NCI-H2227 treated with DMSO at 0.1 percent for 48 hours (cell line): ENCODE measurements around the gene AGRN.
"Not testable (repeated sequence)": the region's sequence is repeated elsewhere in the genome, so short reads cannot be mapped to it uniquely, and the experiment has no call there.

Experiments used
- DNase-seq: peaks from one replicate; lab custom pipeline; 2025; lab: John Stamatoyannopoulos, UW

AGRN gene

DNA sequence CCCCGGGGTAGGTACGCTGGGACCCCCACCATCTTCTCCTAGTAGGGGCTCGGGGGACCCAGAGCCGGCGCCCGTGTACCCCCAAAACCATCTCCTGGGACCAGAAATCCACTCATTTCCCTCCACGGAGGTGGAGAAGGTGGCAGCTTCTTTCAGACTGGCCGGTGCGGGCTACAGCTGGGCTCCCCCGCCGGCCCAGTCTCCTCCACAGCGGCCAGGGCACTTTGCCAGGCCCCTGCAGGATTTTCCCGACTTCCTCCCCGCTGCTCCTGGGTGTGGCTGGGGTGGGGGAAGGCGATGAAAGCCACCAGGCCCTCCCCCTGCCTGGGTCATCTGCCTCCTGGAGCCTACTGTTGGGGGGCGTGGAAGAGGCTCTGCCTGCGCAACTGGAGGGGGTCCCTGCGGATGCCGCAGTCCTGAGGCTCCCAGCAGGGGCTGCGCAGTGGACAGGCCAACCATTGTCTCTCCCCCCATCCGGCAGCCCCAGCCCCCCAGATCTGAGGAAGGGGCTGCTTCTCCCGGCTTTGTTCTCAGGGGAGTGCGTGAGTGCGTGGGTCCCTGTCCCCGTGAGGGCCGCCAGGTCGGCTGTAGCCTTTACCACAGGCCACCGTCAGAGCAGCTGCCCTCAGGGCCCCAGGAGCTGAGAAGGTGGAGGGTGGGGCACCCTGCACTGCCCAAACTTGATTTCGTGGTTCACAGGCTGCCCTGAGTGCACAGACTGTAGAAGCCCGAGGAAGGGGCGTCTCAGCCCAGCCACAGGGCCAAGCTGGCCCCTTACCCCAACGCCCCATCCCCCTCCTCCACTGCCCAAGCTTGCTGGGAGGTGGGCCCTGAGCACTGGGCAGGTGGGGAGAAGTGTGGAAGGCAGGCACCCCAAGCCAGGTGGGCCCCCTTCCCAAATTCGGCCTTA, 1.3 kb downstream of the AGRN start:
- DNase-seq: peak; percentile 32

DNA sequence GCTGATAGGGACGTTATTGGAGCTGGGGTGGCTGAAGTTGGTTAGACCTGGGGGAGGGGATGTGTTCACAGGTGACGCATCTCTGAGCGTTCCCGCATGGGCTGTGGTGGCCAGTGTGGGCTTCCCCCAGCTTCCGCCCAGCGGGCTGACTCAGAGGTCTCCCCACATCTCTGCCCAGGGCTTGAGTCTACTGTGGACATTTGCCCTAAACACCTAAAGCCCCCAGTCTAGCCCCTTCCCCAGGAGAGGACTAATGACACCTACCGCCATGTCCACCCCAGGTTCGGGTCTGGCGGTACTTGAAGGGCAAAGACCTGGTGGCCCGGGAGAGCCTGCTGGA, 2.0 kb downstream of the AGRN start:
- no peak for DNase-seq

DNA sequence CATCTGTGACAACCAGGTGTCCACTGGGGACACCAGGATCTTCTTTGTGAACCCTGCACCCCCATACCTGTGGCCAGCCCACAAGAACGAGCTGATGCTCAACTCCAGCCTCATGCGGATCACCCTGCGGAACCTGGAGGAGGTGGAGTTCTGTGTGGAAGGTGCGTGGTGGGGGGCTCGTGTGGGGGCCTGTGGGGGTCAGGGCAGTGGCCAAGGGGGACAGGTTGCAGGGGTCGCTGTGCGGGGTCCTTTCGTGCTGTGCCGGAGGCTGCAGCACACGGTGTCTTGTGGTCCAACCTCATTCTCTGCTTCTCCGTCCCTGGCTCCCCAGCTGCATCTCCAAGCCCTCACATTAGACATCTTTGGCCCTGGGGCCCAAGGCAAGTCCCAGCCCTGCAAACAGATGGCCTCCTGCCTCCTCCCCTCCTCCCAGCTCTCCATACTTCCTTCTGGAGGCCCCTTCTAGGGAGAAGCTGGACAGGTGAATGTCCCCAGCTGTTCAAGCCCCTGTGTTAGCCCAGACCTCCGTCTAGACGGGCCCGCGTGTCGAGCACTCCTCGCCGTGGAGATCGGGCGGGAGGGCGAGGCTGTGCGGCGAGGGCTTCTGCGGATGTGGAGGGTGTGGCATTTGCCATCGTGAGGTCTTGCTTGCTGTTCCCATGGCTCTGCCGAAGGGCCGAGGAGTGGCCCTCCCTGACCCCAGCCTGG, 2.5 kb downstream of the AGRN start:
- DNase-seq: no peak

DNA sequence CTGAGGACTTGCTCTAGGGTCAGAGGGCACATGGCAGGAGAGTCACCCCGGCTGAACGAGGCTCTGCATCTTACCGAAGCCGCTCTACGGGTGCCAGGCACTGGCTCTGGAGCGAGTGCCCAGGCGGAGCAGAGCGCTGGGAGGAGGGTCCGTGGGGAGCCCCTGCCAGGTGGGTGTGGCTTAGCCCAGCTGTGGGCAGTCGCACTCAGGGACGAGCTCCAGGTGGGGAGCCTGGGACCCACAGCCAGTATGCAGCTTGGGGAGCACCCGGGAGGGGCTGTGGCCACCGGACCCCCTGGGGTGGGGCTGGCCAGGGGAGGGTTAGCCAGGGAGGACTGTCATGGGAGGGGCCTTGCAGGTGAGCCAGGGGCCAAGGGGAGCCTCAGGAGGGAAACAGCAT, 3.8 kb downstream of the AGRN start:
- DNase-seq: no peak

DNA sequence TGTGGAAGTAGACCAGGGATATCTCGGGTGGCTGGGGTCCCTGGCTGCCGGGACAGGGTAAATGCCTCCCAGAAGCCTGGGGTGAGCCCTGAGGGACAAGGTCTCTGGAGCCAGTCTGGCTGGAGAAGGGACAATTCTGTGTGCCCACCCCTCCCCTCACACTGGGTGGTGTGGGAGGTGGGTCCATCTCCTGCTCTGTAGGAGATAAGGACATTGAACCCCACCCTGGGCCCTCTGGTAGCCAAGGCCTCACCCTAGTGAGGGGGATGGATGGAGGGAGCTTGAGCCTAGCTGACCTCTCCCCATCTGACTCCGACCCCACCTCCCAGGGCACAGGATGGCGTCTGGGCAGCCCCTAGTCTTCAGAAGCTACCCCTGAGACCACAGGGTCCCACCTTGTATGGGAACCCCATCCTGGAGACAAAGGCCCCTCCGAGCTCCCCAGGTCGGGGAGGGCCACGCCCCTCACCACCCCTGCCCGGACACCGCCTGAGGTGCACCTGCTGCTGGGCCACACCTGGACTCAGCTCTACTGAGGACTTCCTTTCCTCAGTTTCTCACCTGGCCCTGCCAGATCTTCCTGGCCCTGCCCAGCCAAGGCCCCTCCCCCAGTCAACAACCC, 4.3 kb downstream of the AGRN start:
- no peak for DNase-seq

DNA sequence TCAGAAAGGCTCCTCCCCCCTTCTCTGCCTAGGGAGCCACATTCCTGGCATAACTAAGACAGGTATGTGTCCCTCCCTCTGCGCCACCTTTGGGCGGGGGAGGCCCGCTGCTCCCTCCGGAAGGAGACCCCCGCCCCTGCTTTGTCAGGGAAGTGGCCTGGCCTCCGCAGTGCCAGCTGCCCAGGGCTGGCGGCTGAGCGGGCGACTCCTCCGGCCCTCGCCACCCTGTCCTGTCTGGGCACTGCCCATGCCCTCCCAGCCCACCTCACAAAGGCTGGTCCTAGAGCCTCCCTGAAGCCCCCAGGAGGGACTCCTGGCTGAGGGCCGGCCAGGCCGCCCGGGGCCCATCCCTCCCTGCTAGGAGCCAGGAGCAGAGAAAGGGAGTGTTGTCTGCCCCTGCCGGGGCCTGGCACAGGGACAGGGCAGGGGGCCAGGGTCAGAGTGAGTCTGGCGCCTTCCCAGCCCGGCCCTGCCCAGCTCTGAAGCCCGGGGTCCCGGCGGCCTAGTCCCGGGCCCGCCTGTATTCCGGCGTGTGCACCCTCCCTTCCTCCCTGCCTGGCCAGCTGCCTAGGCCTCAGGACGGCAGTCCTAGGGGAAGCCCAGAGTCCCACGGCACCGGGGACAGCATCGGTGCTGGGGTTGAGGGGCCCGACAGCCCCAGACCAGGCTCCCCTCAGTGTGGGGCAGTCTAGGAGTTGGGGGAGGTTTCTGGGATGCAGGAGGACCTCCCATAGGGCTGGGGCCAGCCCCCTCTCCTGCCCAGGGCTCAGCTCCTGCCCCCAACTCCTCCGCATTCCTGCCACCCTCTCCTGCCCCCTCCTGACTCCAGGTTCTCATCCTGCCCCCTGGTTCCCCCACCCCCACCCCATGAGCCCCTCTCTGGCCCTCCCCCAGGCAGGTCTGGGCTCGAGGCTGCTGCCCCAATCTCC, 5.1 kb downstream of the AGRN start:
- no peak for DNase-seq

DNA sequence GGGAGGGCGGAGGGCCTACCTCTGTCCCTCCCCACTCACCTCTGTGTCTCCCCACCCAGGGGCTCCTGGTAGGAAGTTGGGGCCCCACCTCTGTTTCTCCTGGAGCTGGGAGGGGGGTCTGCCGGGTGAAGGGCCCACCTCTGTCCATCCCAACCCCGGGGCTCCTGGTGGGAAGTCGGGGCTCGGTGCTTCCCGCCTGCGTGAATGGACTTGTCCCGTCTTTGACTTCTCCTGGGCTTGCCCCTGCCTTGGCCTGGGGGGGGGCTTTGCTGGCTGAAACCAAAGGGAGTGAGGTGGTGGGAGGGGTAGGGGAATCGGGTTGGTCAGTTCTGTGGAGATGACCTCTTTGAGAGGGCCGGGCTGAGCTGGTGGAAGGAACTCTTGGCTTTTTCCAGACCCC, 5.8 kb downstream of the AGRN start:
- DNase-seq: no peak

DNA sequence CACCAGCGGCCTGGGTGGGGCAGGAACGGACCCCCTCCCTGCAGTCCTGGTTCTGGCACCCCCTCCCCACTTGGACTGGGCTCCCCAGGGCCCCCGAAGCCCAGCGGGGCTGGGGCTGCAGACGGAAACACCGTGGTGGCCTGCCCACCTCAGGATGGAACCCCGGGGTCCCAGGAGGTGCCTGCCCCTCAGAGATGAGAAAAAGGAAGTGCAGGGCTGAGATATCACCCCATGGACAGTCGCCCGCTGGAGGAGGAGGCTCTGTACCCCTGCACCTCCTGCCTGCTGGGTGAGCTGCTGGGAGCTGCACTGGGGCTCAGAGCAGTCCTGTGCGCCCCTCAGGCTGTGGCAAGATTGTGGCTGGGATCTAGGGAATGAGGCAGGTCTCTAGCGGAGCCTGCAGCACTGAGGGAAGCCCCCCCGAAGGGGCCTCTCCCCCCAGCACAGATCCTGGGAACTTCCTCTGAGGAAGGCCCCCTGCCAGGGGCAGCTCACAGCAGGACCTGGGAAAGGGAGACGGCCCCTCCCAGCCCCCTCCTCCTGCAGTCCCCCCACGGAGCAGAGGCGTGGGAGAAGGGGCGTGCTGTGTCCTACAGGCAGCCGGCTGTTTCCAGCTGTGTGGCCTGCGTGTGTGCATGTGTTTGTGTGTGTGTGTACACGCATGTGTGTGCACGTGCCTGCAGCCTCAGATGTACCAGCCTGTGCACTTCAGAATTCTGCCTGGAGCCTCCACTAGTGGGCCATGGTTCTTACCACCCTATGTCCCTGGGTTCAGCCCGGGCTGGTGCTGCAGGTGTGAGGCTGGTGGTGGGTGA, 6.9 kb downstream of the AGRN start:
- DNase-seq: no peak

DNA sequence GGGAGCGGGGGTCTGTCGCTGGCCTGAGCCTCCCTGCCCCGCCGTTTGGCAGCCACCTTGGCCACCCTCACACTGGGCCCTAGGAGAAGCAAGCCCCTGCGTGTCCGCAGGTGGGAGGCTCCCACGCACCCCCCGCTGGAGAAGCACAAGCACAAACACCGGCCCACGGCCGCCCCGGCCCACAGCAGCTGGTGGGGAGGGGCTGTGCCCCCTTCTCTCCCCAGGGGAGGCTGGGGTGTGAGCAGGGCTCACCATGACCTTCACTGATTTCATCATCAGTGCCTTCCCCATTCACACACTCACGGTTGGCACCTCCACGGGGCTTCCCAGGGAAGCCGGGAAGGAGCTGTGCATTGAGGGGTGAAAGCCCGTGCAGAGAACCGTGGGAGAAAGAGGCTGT, 7.9 kb downstream of the AGRN start:
- DNase-seq: no peak

DNA sequence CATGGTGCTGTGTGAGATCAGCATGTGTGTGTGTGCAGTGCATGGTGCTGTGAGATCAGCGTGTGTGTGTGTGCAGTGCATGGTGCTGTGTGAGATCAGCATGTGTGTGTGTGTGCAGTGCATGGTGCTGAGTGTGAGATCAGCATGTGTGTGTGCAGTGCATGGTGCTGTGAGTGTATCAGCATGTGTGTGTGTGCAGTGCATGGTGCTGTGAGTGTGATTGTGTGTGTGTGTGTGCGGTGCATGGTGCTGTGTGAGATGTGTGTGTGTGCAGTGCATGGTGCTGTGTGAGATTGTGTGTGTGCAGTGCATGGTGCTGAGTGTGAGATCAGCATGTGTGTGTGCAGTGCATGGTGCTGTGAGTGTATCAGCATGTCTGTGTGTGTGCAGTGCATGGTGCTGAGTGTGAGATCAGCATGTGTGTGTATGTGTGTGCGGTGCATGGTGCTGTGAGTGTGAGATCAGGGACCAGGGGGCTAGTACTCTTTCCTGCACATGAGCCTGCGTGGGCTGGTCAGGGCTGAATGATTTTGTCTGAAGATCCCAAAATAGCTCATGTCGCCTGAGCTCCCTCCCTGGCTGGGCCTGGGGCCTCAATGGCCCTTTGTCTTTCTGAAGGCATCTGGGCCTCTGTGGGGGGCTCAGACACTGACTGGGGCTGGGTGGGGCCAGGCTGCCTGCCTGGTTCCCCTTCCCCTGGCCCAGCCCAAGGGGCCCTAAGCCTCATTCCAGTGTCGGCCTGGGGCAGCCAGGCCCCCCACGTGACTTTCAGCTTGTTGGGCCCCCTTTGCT, 11.1 kb downstream of the AGRN start:
- not testable (repeated sequence) for DNase-seq

DNA sequence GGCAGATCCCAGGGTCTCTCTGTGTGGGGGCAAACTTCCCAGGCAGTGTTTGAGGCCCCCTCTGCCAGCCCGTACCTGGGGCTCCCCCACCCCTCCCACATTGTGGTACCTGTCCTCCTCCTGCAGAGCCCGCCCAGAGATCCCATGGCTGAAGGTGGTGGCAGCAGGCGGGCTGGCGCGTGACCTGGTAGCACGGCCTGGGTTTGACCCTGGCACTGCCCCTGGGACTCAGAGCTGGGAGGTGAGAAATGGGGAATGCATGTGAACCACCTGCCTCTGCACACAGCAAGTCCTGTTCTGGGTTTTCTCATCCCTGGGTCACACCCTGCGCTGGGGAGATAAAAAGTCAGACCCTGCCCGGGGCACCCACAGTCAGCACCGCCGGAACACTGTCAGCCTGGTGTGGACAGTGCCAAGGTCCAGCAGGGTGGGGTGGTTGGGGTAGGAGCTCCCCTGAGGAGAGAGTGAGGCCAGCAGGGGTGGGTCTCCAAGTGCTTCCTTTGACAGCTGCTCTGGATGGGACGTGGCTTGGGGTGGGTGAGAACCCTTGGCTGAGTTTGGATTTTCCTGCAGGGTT, 11.8 kb downstream of the AGRN start:
- DNase-seq: no peak

DNA sequence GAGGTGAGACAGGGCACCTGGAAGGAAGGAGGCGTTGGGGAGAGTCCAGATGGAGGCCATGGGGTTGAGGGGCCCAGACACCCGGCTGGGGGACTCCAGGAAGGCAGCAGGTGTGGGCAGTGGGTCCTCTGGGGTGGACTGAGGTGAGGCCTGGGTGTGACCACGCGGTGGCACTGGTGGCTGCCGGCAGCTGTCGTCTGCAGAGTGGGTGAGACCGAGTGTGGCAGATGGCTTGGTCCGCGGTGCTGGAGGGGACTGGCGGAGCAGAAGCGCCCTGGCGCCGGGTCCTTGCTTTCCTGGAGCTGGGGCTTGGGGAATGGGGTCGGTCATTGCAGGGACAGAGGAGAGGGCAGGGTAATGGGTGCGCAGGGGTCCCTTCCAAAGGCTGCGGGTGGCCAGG, 12.5 kb downstream of the AGRN start:
- peak; percentile 9 for DNase-seq

DNA sequence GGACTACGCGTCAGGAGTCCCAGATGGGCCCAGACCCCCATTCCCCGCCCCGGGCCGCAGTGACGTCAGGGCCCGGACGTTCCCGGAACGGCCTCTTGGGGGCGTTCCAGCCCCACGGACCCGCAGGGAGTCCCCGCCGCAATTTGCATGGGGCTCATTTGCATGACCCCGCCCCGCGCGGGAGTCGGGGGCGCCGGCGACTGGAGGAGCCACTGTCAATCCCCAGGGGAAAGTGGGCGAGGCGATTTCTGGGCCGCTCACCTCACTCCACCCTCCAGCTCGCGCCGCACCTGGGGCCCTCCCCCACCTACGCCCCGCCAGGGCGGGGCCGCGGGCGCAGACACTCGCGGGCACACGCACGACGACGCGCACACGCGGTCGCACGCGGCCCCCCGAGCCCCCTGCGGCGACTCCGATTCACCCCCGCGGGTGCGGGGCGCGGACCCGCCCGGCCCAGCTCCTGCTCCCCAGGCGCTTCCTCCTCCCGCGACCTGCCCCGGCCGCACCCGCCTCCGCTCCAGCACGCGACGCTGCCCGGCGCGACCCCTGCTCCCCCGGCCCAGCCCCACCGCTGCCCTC, 13.2 kb downstream of the AGRN start:
- DNase-seq: peak; percentile 89

DNA sequence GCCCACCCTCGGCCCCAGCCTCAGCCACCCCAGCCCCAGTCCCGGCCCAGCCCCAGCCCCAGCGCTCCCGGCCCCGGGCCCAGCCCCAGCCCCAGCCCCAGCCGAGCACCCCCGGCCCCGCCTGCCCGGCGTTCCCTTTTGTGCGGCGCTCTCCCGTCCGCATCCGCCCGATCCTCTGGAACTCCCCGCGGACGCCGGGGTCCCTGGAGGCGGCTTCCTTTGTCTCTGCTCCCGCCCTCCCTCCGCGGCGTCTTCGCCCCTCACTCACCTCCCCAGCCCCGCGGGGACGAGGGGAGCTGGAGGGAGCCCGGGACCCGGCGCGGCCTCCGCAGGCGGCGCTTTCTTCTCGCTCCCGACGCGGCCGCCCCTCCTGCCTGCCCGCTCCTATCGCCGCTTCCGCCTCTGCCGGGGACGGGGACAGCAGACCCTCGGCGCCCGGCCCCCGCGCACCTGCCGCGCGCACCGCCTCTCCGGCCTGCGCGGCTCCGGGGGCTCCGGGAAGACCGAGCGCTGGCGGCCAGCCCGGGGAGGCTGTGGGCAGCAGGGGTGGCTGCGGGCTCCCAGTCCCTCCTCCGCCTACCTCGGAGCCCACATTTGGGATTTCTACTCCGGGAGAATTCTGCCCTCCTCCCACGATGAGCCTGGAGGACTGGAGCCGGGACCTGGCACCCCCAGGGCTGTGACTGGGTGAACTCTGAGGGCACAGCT, 14.0 kb downstream of the AGRN start:
- peak; percentile 34 for DNase-seq

DNA sequence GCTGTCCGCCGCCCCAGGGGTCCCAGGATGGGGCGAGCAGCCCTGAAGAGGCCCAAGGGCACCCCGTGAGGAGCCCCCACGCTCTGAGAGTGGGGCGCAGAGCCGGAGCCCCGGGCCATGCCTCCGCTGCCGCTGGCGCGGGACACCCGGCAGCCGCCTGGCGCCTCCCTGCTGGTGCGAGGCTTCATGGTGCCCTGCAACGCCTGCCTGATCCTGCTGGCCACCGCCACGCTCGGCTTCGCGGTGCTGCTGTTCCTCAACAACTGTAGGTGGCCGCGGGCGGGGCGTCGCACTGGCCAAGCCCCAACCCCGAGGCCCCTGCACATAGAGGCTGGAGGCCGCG, 14.5 kb downstream of the AGRN start:
- no peak for DNase-seq

DNA sequence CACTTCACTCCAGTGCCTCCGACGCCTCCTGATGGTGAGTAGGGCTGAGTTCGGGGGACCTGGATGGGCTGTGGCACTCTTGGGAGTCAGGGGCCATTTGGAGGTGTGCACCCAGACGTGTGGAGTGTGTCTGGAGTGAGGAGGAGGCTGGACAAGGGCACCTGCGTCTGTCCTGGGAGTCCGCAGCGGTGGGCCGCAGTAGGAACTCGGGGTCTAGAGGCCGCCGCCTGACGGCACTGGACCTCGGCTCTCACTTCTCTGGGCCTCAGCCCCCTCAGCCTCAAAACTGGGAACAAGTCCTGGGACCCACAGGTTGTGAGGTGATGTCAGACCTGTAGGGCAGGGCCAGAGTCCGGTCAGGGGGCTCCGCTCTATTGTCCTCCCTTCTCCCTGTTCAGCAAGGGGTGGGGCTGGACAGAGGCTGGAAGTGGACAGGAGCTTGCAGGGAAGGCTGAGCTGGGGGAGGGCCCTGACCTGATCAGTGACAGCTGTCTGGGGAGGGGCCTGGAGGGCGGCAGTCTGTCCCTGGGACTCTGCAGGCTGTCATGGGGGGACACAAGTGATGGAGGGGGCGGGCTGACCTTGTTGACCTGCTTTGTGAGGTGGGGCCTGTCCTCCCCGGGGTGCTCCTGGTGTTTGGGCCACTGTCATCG, 15.5 kb downstream of the AGRN start:
- no peak for DNase-seq

DNA sequence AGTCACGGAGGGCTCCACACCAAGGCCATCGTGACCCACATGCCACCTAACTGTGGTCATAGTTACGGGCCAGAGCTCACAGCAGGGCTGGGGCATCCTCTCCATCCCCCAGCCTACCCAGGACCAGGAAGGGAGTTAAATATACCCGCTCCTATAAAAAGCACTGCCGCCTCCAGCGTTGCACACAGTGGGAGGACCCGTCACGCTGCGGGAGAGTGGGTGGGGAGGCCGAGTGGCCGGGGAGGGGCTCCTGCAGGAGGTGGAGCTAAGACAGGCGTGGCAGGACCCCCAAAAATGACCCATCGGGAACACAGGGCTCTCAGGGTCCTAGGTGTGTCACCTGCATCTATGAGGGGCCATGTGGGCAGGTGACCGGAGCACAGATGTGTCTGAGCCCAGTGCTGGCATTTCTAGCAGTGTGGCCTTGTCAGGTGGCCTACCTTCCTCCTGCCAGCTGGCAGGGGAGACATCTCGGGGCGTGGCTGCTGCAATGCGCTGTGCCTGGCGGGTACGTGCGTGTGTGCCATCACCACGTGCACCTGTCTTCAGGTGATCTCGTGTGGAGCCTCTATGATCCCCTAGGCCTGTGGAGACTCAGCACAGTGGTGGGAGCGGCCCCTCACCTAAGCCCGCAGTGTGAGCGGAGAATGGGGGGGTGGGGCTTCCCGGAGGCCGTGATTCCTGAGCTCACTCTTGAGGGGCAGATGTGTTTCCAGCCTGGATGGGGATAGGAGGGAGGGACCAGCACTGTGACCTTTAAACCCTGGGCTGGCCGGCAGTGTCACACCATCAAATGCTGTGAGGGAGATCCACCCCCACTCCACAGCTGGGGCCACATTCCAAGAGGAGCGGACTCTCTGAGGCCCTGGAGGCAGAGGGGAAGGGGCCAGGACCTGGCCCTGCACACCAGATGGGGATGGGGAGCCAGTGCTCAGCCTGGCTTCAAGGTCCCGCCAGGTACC, 17.7 kb downstream of the AGRN start:
- DNase-seq: no peak
